ENCODE results near the gene RNF2.

The RNF2 gene

GRCh38 chr1:185070051-185070450 is 24.7 kb downstream of the RNF2 start:
- no peak for DNase-seq (ENCODE audit: low read depth)
- H3K4me3 ChIP-seq (replicated peaks; ENCODE audit: low read depth, low read length): no peak overlapping the region
- TF ChIP-seq CTCF (IDR thresholded peaks at IDR 0.05; ENCODE audit: low read length, missing control alignments): no peak

GRCh38 chr1:185073725-185074124 is 28.4 kb downstream of the RNF2 start:
- TF ChIP-seq CTCF (IDR thresholded peaks at IDR 0.05; ENCODE audit: low read length, missing control alignments): no peak
- H3K4me3 ChIP-seq (replicated peaks; ENCODE audit: low read depth, low read length): no peak overlapping the region
- peak; percentile 9 for DNase-seq (ENCODE audit: low read depth)

GRCh38 chr1:185074307-185074706 is 28.9 kb downstream of the RNF2 start:
- peak; percentile 26 for DNase-seq (ENCODE audit: low read depth)
- H3K4me3 ChIP-seq (replicated peaks; ENCODE audit: low read depth, low read length): no peak overlapping the region
- no peak for TF ChIP-seq CTCF (IDR thresholded peaks at IDR 0.05; ENCODE audit: low read length, missing control alignments)

GRCh38 chr1:185075476-185075875 is 30.1 kb downstream of the RNF2 start:
- DNase-seq (ENCODE audit: low read depth): no peak
- no peak overlapping the region for H3K4me3 ChIP-seq (replicated peaks; ENCODE audit: low read depth, low read length)
- no peak for TF ChIP-seq CTCF (IDR thresholded peaks at IDR 0.05; ENCODE audit: low read length, missing control alignments)

- no peak for DNase-seq (ENCODE audit: low read depth)
- TF ChIP-seq CTCF (IDR thresholded peaks at IDR 0.05; ENCODE audit: low read length, missing control alignments): no peak
- no peak overlapping the region for H3K4me3 ChIP-seq (replicated peaks; ENCODE audit: low read depth, low read length)
Observed at GRCh38 chr1:185077374-185077773, 32.0 kb downstream of the RNF2 start.

- H3K4me3 ChIP-seq (replicated peaks; ENCODE audit: low read depth, low read length): no peak overlapping the region
- TF ChIP-seq CTCF (IDR thresholded peaks at IDR 0.05; ENCODE audit: low read length, missing control alignments): no peak
- DNase-seq (ENCODE audit: low read depth): no peak
Observed at GRCh38 chr1:185080422-185080821, 35.1 kb downstream of the RNF2 start.

GRCh38 chr1:185083818-185084217 is 38.5 kb downstream of the RNF2 start:
- no peak for TF ChIP-seq CTCF (IDR thresholded peaks at IDR 0.05; ENCODE audit: low read length, missing control alignments)

More at GRCh38 chr1:185083818-185084217, 38.5 kb downstream of the RNF2 start:
- no peak for DNase-seq (ENCODE audit: low read depth)
- H3K4me3 ChIP-seq (replicated peaks; ENCODE audit: low read depth, low read length): no peak overlapping the region

Measured in fibroblast of pulmonary artery (primary cell).